ENCODE data around the gene HNRNPA1.
"Not testable (repeated sequence)": the region's sequence is repeated elsewhere in the genome, so short reads cannot be mapped to it uniquely, and the experiment has no call there.

The HNRNPA1 gene

GRCh38 chr12:54299515-54300224 is 19.1 kb downstream of the HNRNPA1 start:
- no peak for DNase-seq

GRCh38 chr12:54300225-54300731 is 19.8 kb downstream of the HNRNPA1 start:
- DNase-seq: no peak

GRCh38 chr12:54300732-54301427 is 20.4 kb downstream of the HNRNPA1 start, which contains the start of gene NFE2:
Gene NFE2, minus strand, starts transcription at chr12:54301015. Its CDS starts 5,767 bp downstream, at chr12:54295248.
- peak; percentile 29 for DNase-seq

GRCh38 chr12:54301428-54302048 is 21.0 kb downstream of the HNRNPA1 start:
- no peak for DNase-seq

GRCh38 chr12:54303640-54304039 is 23.1 kb downstream of the HNRNPA1 start:
- DNase-seq: no peak

- no peak for DNase-seq
These were observed 23.8 kb downstream of the HNRNPA1 start for GRCh38 chr12:54304187-54304810.

GRCh38 chr12:54306925-54307741 is 26.6 kb downstream of the HNRNPA1 start:
- no peak for DNase-seq

GRCh38 chr12:54311051-54311450 is 30.5 kb downstream of the HNRNPA1 start:
- DNase-seq: no peak

GRCh38 chr12:54312309-54312708 is 31.8 kb downstream of the HNRNPA1 start:
- not testable (repeated sequence) for DNase-seq

GRCh38 chr12:54321363-54321762 is 40.8 kb downstream of the HNRNPA1 start:
- no peak for DNase-seq

GRCh38 chr12:54324617-54325441 is 44.3 kb downstream of the HNRNPA1 start, which contains the start of gene COPZ1:
Gene COPZ1, plus strand, starts transcription at chr12:54325131. Its CDS starts 33 bp downstream, at chr12:54325164.
- DNase-seq: peak; percentile 82

GRCh38 chr12:54325442-54326109 is 45.0 kb downstream of the HNRNPA1 start:
- not testable (repeated sequence) for DNase-seq

- no peak for DNase-seq
These were observed 48.2 kb downstream of the HNRNPA1 start for GRCh38 chr12:54328595-54329337.

- no peak for DNase-seq
These were observed 49.2 kb downstream of the HNRNPA1 start for GRCh38 chr12:54329759-54330158.

- DNase-seq: no peak
These were observed 49.9 kb downstream of the HNRNPA1 start for GRCh38 chr12:54330442-54330841.

- no peak for DNase-seq
These were observed 50.9 kb downstream of the HNRNPA1 start for GRCh38 chr12:54331461-54331860.

GRCh38 chr12:54333420-54334034 is 53.0 kb downstream of the HNRNPA1 start:
- no peak for DNase-seq
